Measurements from ENCODE around the gene MYO1D.
"Not testable (repeated sequence)": the region's sequence is repeated elsewhere in the genome, so short reads cannot be mapped to it uniquely, and the experiment has no call there.

The MYO1D gene

GRCh38 chr17:32654324-32654723 is 222.6 kb downstream of the MYO1D start:
- Mint-ChIP-seq H3K9me3 (peaks cover 12% of the 10 kb centered on the region), H3K27me3 (no peaks in the 10 kb centered on the region), H3K4me3 (no peak overlapping the region), H3K36me3 (peaks cover 41% of the 10 kb centered on the region), H3K27ac (no peak overlapping the region), H3K4me1 (peaks cover 2% of the 10 kb centered on the region)
- DNase-seq (ENCODE audit: low spot score in 2 of 2) (no peak), ATAC-seq (ENCODE audit: low read depth) (no peak)

DNA sequence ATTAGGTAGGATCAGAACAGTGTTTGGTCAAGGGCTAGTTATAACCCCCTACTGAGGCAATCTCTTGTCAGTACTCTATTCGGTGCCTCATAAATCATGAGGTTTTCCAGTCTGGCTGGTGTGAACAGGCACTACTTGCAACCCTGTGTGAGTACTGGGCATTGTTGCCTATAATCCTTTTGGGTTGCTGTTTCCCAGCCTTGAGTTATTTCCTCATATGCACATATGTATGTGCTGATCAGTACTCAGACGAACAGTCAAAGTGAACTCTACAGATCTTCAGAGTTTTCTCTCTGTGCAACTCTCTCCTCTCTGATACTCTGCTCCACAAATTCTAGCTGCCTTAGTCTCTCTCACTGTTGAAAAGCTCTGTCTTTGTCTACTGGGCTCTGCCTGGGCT is 225.8 kb downstream of the MYO1D start:
- H3K27me3 Mint-ChIP-seq = no peaks in the 10 kb centered on the region
- H3K36me3 Mint-ChIP-seq = peaks cover 37% of the 10 kb centered on the region
- no peak overlapping the region for H3K4me3 Mint-ChIP-seq
- no peak overlapping the region for H3K27ac Mint-ChIP-seq
- H3K4me1 Mint-ChIP-seq = no peaks in the 10 kb centered on the region
- peaks cover 12% of the 10 kb centered on the region for H3K9me3 Mint-ChIP-seq
- no peak for ATAC-seq (ENCODE audit: low read depth)
- no peak for DNase-seq (ENCODE audit: low spot score in 2 of 2)

GRCh38 chr17:32648450-32648849 is 228.5 kb downstream of the MYO1D start:
- H3K27me3 Mint-ChIP-seq = no peaks in the 10 kb centered on the region
- peaks cover 15% of the 10 kb centered on the region for H3K9me3 Mint-ChIP-seq
- ATAC-seq (ENCODE audit: low read depth) (no peak), DNase-seq (ENCODE audit: low spot score in 2 of 2) (no peak)
- H3K36me3 Mint-ChIP-seq = peaks cover 32% of the 10 kb centered on the region
- no peak overlapping the region for H3K4me3 Mint-ChIP-seq
- no peak overlapping the region for H3K27ac Mint-ChIP-seq
- H3K4me1 Mint-ChIP-seq = no peaks in the 10 kb centered on the region

DNA sequence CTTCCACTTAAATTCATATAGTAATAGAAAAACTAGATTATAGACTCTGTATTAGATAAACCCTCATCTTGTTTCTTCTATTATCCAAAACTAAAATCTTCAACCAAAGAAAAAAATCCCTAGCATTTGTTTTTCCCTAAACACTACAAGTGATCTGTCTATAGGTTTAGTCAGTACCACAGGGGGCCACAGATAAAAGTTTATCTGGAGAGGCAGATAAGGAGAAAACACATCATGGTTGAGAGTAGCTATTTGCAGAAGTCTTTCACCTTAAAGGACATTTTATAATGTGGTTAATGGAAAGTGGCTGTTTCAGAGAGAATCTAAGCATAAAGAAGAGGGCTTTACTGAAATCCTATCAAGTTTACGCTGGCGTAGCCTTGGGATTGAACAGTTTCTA is 230.0 kb downstream of the MYO1D start:
- ATAC-seq (ENCODE audit: low read depth) (no peak), DNase-seq (ENCODE audit: low spot score in 2 of 2) (no peak)
- Mint-ChIP-seq H3K27ac (no peak overlapping the region), H3K27me3 (no peaks in the 10 kb centered on the region), H3K4me1 (no peaks in the 10 kb centered on the region), H3K9me3 (peaks cover 16% of the 10 kb centered on the region), H3K36me3 (peaks cover 28% of the 10 kb centered on the region), H3K4me3 (no peak overlapping the region)

DNA sequence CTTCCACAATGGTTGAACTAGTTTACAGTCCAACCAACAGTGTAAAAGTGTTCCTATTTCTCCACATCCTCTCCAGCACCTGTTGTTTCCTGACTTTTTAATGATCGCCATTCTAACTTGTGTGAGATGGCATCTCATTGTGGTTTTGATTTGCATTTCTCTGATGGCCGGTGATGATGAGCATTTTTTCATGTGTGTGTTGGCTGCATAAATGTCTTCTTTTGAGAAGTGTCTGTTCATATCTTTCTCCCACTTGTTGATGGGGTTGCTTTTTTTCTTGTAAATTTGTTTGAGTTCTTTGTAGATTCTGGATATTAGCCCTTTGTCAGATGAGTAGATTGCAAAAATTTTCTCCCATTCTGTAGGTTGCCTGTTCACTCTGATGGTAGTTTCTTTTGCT is 235.4 kb downstream of the MYO1D start:
- not testable (repeated sequence) for H3K27me3 Mint-ChIP-seq; DNase-seq (ENCODE audit: low spot score in 2 of 2); H3K36me3 Mint-ChIP-seq; ATAC-seq (ENCODE audit: low read depth); H3K27ac Mint-ChIP-seq; H3K4me3 Mint-ChIP-seq; H3K9me3 Mint-ChIP-seq; H3K4me1 Mint-ChIP-seq

DNA sequence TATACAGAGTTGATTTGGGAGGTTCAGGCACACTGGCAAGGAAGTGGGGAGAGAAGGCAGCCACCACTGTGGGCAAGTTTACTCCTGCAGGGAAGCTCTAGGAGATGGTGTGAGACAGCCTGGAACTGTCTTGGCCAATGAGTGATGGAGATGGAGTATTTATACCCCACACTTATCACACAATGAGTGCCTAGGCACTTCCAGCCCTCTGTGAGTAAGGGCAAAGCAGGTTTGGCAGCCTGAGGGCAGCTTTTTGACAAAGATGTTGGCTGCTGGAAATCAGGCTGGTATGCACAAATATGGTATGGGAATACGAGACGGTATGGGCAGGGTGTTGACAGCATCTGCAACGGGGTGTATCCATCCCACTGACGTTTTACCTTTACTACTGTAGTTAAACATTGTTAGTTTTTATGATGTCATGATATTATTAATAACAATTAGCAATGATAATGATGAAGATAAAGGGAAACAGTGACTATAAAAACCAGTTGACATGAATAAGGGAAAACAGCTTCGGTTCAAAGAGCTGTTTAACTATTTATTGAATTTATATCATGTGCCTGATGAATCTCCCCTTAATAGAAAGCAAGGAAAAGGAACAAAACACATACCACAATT is 240.2 kb downstream of the MYO1D start:
- H3K4me1 Mint-ChIP-seq = no peaks in the 10 kb centered on the region

DNA sequence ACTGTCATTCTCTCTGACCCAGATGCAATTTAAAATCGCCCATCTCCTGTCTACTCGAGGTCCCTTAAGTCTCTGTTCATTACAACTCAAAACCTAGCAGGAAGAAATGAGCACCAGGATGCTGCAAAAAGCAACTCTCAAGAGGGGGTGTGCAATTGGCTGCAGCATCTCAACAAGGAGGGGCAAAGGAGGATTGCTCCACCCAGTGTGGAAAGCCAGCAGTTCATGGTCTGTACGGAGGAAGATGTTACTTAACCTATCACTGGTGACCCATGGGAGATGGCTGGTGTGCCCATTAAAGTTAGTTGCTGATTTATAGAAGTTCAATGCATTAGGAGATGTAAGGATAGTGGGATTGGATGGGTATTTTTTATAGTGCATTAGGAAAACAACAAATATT is 242.8 kb downstream of the MYO1D start:
- Mint-ChIP-seq H3K27me3 (no peaks in the 10 kb centered on the region), H3K4me3 (no peak overlapping the region), H3K9me3 (no peaks in the 10 kb centered on the region), H3K36me3 (peaks cover 3% of the 10 kb centered on the region), H3K27ac (no peak overlapping the region), H3K4me1 (no peaks in the 10 kb centered on the region)
- ATAC-seq (ENCODE audit: low read depth) (no peak), DNase-seq (ENCODE audit: low spot score in 2 of 2) (no peak)

More for the DNA sequence above, 240.2 kb downstream of the MYO1D start:
- DNase-seq (ENCODE audit: low spot score in 2 of 2) (no peak), ATAC-seq (ENCODE audit: low read depth) (no peak)
- H3K9me3 Mint-ChIP-seq = no peaks in the 10 kb centered on the region
- no peaks in the 10 kb centered on the region for H3K27me3 Mint-ChIP-seq
- H3K4me3 Mint-ChIP-seq = no peak overlapping the region
- no peaks in the 10 kb centered on the region for H3K36me3 Mint-ChIP-seq
- H3K27ac Mint-ChIP-seq = no peak overlapping the region

- Mint-ChIP-seq H3K27ac (no peak overlapping the region), H3K4me1 (no peaks in the 10 kb centered on the region), H3K36me3 (peaks cover 3% of the 10 kb centered on the region), H3K4me3 (no peak overlapping the region), H3K27me3 (no peaks in the 10 kb centered on the region), H3K9me3 (no peaks in the 10 kb centered on the region)
- no peak for ATAC-seq (ENCODE audit: low read depth)
- no peak for DNase-seq (ENCODE audit: low spot score in 2 of 2)
These were observed 245.4 kb downstream of the MYO1D start for GRCh38 chr17:32631341-32632096.

- Mint-ChIP-seq H3K4me3 (no peak overlapping the region), H3K27ac (no peak overlapping the region), H3K9me3 (no peaks in the 10 kb centered on the region), H3K36me3 (peaks cover 3% of the 10 kb centered on the region), H3K4me1 (no peaks in the 10 kb centered on the region), H3K27me3 (no peaks in the 10 kb centered on the region)
- no peak for ATAC-seq (ENCODE audit: low read depth)
- no peak for DNase-seq (ENCODE audit: low spot score in 2 of 2)
These were observed 247.2 kb downstream of the MYO1D start for GRCh38 chr17:32629563-32630190.

DNA sequence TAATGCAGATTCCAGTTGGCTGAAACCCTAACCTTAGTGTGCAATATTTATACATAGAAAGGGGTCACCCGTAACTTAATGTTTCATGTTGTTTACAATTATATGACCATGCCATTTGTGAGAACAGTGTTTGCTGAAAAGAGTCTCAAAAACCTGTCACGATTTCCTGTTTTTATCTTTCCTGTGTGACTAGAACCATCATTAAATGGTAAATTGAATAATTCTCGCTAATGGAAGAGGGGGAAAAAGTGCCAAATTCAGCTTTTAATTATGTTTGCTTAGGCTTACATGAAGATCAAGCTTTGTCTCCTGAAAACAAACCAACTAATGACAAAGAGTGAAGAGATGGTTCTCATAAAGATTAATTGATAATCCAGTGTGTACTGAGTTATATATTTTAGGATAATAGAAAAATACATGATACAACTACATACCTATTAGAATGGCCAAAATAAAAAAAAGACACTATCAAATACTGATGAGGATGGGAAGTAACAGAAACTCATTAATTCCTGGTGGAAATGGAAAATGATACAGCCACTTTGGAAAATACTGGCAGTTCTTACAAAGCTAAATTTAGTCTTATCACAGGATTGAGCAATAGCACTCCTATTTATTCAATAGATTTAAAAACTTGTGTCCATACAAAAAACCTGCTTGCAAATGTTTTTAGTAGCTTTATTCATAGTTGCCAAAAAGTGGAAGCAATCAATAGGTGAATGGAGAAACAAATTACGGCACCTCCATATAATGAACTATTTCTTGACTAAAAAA is 248.5 kb downstream of the MYO1D start:
- H3K4me1 Mint-ChIP-seq = no peaks in the 10 kb centered on the region
- DNase-seq (ENCODE audit: low spot score in 2 of 2) (no peak), ATAC-seq (ENCODE audit: low read depth) (no peak)
- no peaks in the 10 kb centered on the region for H3K27me3 Mint-ChIP-seq
- no peak overlapping the region for H3K27ac Mint-ChIP-seq
- H3K4me3 Mint-ChIP-seq = no peak overlapping the region
- no peaks in the 10 kb centered on the region for H3K9me3 Mint-ChIP-seq
- peaks cover 3% of the 10 kb centered on the region for H3K36me3 Mint-ChIP-seq

- DNase-seq (ENCODE audit: low spot score in 2 of 2) (no peak), ATAC-seq (ENCODE audit: low read depth) (no peak)
- no peaks in the 10 kb centered on the region for H3K27me3 Mint-ChIP-seq
- no peak overlapping the region for H3K4me3 Mint-ChIP-seq
- H3K9me3 Mint-ChIP-seq = no peaks in the 10 kb centered on the region
- H3K36me3 Mint-ChIP-seq = peaks cover 3% of the 10 kb centered on the region
- H3K4me1 Mint-ChIP-seq = no peaks in the 10 kb centered on the region
- H3K27ac Mint-ChIP-seq = no peak overlapping the region
These were observed 249.5 kb downstream of the MYO1D start for GRCh38 chr17:32627239-32627996.

DNA sequence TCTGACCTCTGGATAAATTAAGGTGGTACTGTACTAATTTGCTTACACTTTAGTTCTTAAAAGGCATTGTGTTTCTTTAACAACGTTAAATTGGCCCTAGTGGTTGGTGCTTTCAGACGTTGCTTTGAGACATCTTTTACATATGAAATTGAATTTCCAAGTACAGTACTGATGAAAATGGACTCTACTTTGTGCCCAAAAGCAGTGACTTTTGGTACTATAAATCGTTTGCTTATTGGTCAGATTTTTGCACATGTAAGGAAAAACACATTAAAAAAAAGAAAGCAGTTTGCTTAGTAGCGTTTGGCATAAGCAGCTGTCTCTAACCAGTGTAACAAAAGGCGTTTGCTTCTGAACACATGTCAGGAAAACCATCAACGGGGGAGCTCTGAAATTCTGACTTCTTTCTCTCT is 250.5 kb downstream of the MYO1D start:
- Mint-ChIP-seq H3K9me3 (no peaks in the 10 kb centered on the region), H3K27me3 (no peaks in the 10 kb centered on the region), H3K4me3 (no peak overlapping the region), H3K4me1 (no peaks in the 10 kb centered on the region), H3K27ac (no peak overlapping the region), H3K36me3 (peaks cover 3% of the 10 kb centered on the region)
- ATAC-seq (ENCODE audit: low read depth) = no peak
- no peak for DNase-seq (ENCODE audit: low spot score in 2 of 2)

DNA sequence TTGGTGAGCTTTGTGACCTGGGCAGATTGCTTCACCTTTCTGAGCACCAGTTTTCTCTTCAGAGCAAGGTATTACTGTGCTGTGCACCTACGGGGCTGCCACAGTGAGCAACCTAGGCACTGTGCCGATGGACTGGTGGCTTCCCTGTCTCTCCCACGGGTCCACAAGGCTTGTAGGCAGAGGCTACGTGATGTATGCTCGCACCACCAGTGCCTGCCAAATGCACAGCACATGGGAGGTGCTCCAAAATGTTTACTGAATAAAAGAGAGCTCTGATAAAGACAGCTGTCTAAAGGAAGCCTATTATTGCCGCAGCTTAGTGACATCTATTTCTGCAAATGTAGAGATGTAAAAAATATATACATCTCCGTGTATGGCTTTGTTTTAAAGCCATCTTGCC is 251.0 kb downstream of the MYO1D start:
- no peak for ATAC-seq (ENCODE audit: low read depth)
- Mint-ChIP-seq H3K27me3 (no peaks in the 10 kb centered on the region), H3K4me1 (no peaks in the 10 kb centered on the region), H3K9me3 (no peaks in the 10 kb centered on the region), H3K27ac (no peak overlapping the region), H3K4me3 (no peak overlapping the region), H3K36me3 (peaks cover 3% of the 10 kb centered on the region)
- no peak for DNase-seq (ENCODE audit: low spot score in 2 of 2)
